Endothelial cell of umbilical vein (primary cell): Measurements from ENCODE around the gene ZNF697. TPM values are rescaled to one million over a fixed set of nuclear protein-coding genes. Genes with fewer than 3 reads are reported as not detected.

ENCODE experiments used
- BruUV-seq: library from RNA; stranded (reverse); fragments of 400-500 nt; replicated peaks from 2 replicates; lab custom pipeline; 2021; lab: Mats Ljungman, UMichigan
- CTCF ChIA-PET: fragments of 300-600, 350-600 bp; sonication (Branson Sonifier 250); formaldehyde crosslinking; loops from one replicate; lab custom pipeline; 2021; ENCODE audit warnings: antibody characterized with exemption, inconsistent platforms; lab: Charles Lee
- POLR2A ChIA-PET: fragments of 300-600, 350-600 bp; sonication (Branson Sonifier 250); formaldehyde crosslinking; loops from one replicate; lab custom pipeline; 2021; ENCODE audit warnings: antibody characterized with exemption, inconsistent platforms; lab: Charles Lee
- DNase-seq: peaks from one replicate; pipeline ENCODE4 v3.0.0-alpha.2; 2011; ENCODE audit warnings: low read depth, low spot score
- FAIRE-seq: peaks from 2 replicates; lab custom pipeline; 2011; peaks lifted over from hg19 to GRCh38; lab: Jason Lieb, UNC
- H2AFZ ChIP-seq: 2 replicates; pipeline ENCODE4 v1.6.0; 2012; ENCODE audit warnings: low read depth, low read length, control low read depth, inconsistent platforms
- H3K27ac ChIP-seq: 2 replicates; pipeline ENCODE4 v1.5.1; 2011; ENCODE audit warnings: low read depth, mild to moderate bottlenecking, control low read depth, low read length, moderate library complexity; ENCODE audit not compliant: insufficient read depth
- H3K27me3 ChIP-seq, 2 experiments: 2 replicates each; pipeline versions ENCODE4 v1.6.0 to v1.6.1; 2011; ENCODE audit warnings: low read length in 2 of 2, mixed read lengths in 1 of 2; ENCODE audit not compliant: control insufficient read depth in 2 of 2, insufficient read depth in 2 of 2
- H3K36me3 ChIP-seq, 2 experiments: 2 replicates in 1 of 2; 3 replicates in 1 of 2; pipeline ENCODE4 v1.5.1; 2011; ENCODE audit warnings: low read length in 2 of 2, mild to moderate bottlenecking in 1 of 2, moderate library complexity in 1 of 2; ENCODE audit not compliant: control insufficient read depth in 2 of 2, insufficient read depth in 2 of 2; ENCODE audit errors: extremely low read depth in 1 of 2
- H3K4me1 ChIP-seq: 3 replicates; pipeline ENCODE4 v1.5.1; 2011; ENCODE audit warnings: mild to moderate bottlenecking, low read length; ENCODE audit not compliant: control insufficient read depth, insufficient read depth; ENCODE audit errors: extremely low read depth
- H3K4me2 ChIP-seq: 2 replicates; pipeline ENCODE4 v1.6.1; 2011; ENCODE audit warnings: low read length, control low read depth, mixed read lengths; ENCODE audit not compliant: insufficient read depth
- H3K4me3 ChIP-seq, 3 experiments: fragments of 200-600 bp in 1 of 3; sonication (generic), shearing (Covaris generic) in 1 of 3; replicated peaks in 1 of 3; 2 replicates each; pipeline ENCODE4 v1.5.1; 2011 to 2016; ENCODE audit warnings: control low read depth in 3 of 3, low read length in 3 of 3, mild to moderate bottlenecking in 2 of 3, inconsistent platforms in 1 of 3, low read depth in 1 of 3, moderate library complexity in 1 of 3; ENCODE audit not compliant: insufficient read depth in 1 of 3
- H3K79me2 ChIP-seq: 2 replicates; pipeline ENCODE4 v1.6.0; 2012; ENCODE audit warnings: low read length, inconsistent platforms; ENCODE audit not compliant: control insufficient read depth, insufficient read depth
- H3K9ac ChIP-seq: replicated peaks from 2 replicates; pipeline ENCODE3; 2011; ENCODE audit warnings: low read length, control low read depth; ENCODE audit not compliant: insufficient read depth; ENCODE audit errors: extremely low read depth
- H3K9me1 ChIP-seq: replicated peaks from 3 replicates; pipeline ENCODE4 v1.6.0; 2011; ENCODE audit warnings: mild to moderate bottlenecking, low read length; ENCODE audit not compliant: control insufficient read depth, insufficient read depth; ENCODE audit errors: extremely low read depth
- H3K9me3 ChIP-seq: replicated peaks from 2 replicates; pipeline ENCODE4 v1.5.1; 2012; ENCODE audit warnings: low read length, inconsistent platforms; ENCODE audit not compliant: control insufficient read depth, insufficient read depth
- H4K20me1 ChIP-seq: replicated peaks from 2 replicates; pipeline ENCODE3; 2011; ENCODE audit warnings: mild to moderate bottlenecking, low read length; ENCODE audit not compliant: control insufficient read depth, insufficient read depth; ENCODE audit errors: extremely low read depth
- EZH2 ChIP-seq: IDR thresholded peaks from 2 replicates; pipeline ENCODE4 v1.6.1; 2012; ENCODE audit warnings: borderline replicate concordance, low read depth, mild to moderate bottlenecking, moderate library complexity, low read length, inconsistent platforms; ENCODE audit not compliant: severe bottlenecking
- FOS ChIP-seq: IDR thresholded peaks from 2 replicates; pipeline ENCODE4 v1.6.1; 2011; ENCODE audit warnings: mild to moderate bottlenecking, low read length, moderate library complexity, borderline replicate concordance; ENCODE audit not compliant: insufficient read depth
- GATA2 ChIP-seq: IDR thresholded peaks from 2 replicates; pipeline ENCODE4 v1.7.0; 2011; ENCODE audit warnings: low read depth, mild to moderate bottlenecking, moderate library complexity, mixed read lengths, low read length; ENCODE audit not compliant: insufficient read length, insufficient read depth
- JUN ChIP-seq: IDR thresholded peaks from 2 replicates; pipeline ENCODE4 v1.6.1; 2011; ENCODE audit warnings: borderline replicate concordance, low read depth; ENCODE audit not compliant: insufficient read length, insufficient read depth
- MAX ChIP-seq: IDR thresholded peaks from 2 replicates; pipeline ENCODE4 v1.6.1; 2011; ENCODE audit not compliant: insufficient read depth, insufficient read length
- MYC ChIP-seq: IDR thresholded peaks from one replicate; pipeline ENCODE4 v1.6.1; 2011; ENCODE audit warnings: mild to moderate bottlenecking, low read depth, low read length
- POLR2A ChIP-seq: IDR thresholded peaks from 2 replicates; pipeline ENCODE4 v1.6.1; 2012; ENCODE audit warnings: low read depth, mild to moderate bottlenecking, control low read depth, low read length
- POLR2AphosphoS5 ChIP-seq: IDR thresholded peaks from 2 replicates; pipeline ENCODE4 v1.6.1; 2012; ENCODE audit warnings: low read depth, mild to moderate bottlenecking, control low read depth, low read length, moderate library complexity; ENCODE audit not compliant: insufficient read depth
- dilution Hi-C: fragments of 300-500 bp; cut with MboI; formaldehyde crosslinking; loops from one replicate; pipeline ENCODE4 v1.15.0; 2019; ENCODE audit warnings: low sequenced_read_pairs; ENCODE audit not compliant: extremely low pct_ligation_motif_present
- intact Hi-C: fragments of 100-400 bp; cut with micrococcal nuclease; formaldehyde crosslinking; loops from one replicate; pipeline ENCODE4 v1.10.0; 2022
- polyA plus RNA-seq, 4 experiments: library from polyadenylated mRNA; depleted of rRNA in 3 of 4; stranded (reverse) in 3 of 4; unstranded in 1 of 4; fragments of >200 nt; gene quantifications; 2 replicates each; pipeline versions ENCODE4 v1.2.1 to v1.2.3, GENCODE V29; 2011 to 2012; ENCODE audit warnings: missing spikeins in 1 of 4
- total RNA-seq: library from RNA; stranded (reverse); gene quantifications from 2 replicates; pipeline ENCODE4 v1.2.3, GENCODE V29; 2021
- TF ChIP-seq, protein P1 (sequence below), 2 donors: IDR thresholded peaks; 1 replicate in 1 of 2; 2 replicates in 1 of 2; pipeline ENCODE4 v1.5.1; 2011; ENCODE audit warnings: low read length in 2 of 2, mild to moderate bottlenecking in 2 of 2, moderate library complexity in 2 of 2, control low read depth in 1 of 2, inconsistent platforms in 1 of 2, low read depth in 1 of 2; ENCODE audit not compliant: insufficient read depth in 1 of 2; ENCODE audit errors: extremely low read depth in 1 of 2

The ZNF697 gene
- total and polyA plus RNA-seq, 2 donors (not counting 3 experiments of a cell fraction or from before 2014, with no cell fraction given), result 6.2 to 14.1 TPM

- no TSS peak for BruUV-seq
- Histone ChIP-seq H3K27ac (no peak overlapping the region), H3K27me3 (peaks cover 24 to 33% of the 10 kb centered on the region in 2 experiments), H3K79me2 (no peaks in the 10 kb centered on the region), H3K4me2 (no peak overlapping the region), H3K4me3 (no peak overlapping the region), H3K36me3 (no peaks in the 10 kb centered on the region), H2AFZ (no peak overlapping the region), H3K4me1 (no peaks in the 10 kb centered on the region), H3K9ac (no peak overlapping the region), H3K9me1 (no peaks in the 10 kb centered on the region), H4K20me1 (no peaks in the 10 kb centered on the region), H3K9me3 (no peaks in the 10 kb centered on the region)
- FAIRE-seq (no peak), DNase-seq (no peak)
- intact Hi-C loops, result no loop called here
- dilution Hi-C loops, result no loop called here
- TF ChIP-seq MYC (no peak), MAX (no peak), POLR2AphosphoS5 (no peak)
- CTCF ChIA-PET, result interaction anchor here (1.3 to 1.7 kb wide), 2 partner anchors 8 to 78 kb away, joined by 3 to 6 read pairs; no protein-coding TSS in a partner anchor
- POLR2A ChIA-PET, result no interaction called here
These were observed 41.4 kb upstream of the ZNF697 start for GRCh38 chr1:119689511-119689910.

DNA sequence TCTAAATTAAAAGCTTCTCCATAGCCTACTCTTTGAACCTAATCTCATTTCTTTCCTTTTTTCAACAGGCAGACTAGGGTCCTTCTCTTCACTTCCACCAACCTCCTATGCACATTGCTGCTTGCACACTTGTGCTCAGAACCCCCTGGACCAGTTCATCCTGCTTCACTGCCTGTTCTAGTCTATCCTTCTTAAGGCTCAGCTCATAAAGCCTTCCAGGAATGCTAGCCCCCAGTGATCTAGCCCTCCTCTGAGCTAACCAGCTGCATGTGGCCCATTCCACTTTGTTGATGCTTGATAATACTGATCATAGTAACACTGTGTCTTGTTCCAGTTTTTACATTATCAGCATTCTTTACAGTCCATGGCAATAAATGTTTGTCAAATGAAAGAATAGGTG is 40.7 kb upstream of the ZNF697 start:
- Histone ChIP-seq H3K4me3 (no peak overlapping the region), H3K9ac (no peak overlapping the region), H3K36me3 (no peaks in the 10 kb centered on the region), H3K9me1 (no peaks in the 10 kb centered on the region), H3K79me2 (no peaks in the 10 kb centered on the region), H3K4me1 (no peaks in the 10 kb centered on the region), H3K27ac (no peak overlapping the region), H3K4me2 (no peak overlapping the region), H3K9me3 (no peaks in the 10 kb centered on the region), H2AFZ (no peak overlapping the region), H3K27me3 (peaks cover 24 to 33% of the 10 kb centered on the region in 2 experiments), H4K20me1 (no peaks in the 10 kb centered on the region)
- TF ChIP-seq EZH2 (no peak), POLR2A (no peak), MAX (no peak), FOS (no peak), POLR2AphosphoS5 (no peak), GATA2 (no peak), MYC (no peak), JUN (no peak)
- TF ChIP-seq, protein P1, sequence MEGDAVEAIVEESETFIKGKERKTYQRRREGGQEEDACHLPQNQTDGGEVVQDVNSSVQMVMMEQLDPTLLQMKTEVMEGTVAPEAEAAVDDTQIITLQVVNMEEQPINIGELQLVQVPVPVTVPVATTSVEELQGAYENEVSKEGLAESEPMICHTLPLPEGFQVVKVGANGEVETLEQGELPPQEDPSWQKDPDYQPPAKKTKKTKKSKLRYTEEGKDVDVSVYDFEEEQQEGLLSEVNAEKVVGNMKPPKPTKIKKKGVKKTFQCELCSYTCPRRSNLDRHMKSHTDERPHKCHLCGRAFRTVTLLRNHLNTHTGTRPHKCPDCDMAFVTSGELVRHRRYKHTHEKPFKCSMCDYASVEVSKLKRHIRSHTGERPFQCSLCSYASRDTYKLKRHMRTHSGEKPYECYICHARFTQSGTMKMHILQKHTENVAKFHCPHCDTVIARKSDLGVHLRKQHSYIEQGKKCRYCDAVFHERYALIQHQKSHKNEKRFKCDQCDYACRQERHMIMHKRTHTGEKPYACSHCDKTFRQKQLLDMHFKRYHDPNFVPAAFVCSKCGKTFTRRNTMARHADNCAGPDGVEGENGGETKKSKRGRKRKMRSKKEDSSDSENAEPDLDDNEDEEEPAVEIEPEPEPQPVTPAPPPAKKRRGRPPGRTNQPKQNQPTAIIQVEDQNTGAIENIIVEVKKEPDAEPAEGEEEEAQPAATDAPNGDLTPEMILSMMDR (IDR thresholded peaks at IDR 0.05; ENCODE audit: extremely low read depth in 1 of 2, insufficient read depth in 1 of 2, low read depth in 1 of 2, low read length in 2 of 2), result no peak
- intact Hi-C loops (no loop called here), dilution Hi-C loops (no loop called here)
- BruUV-seq, result no TSS peak
- POLR2A ChIA-PET, result no interaction called here
- CTCF ChIA-PET, result interaction anchor here (1.3 to 1.7 kb wide), 3 partner anchors 9 to 77 kb away, joined by 3 to 6 read pairs (median 4); no protein-coding TSS in a partner anchor
- FAIRE-seq (no peak), DNase-seq (no peak)
